Adrenal gland (tissue), 12 donors: ENCODE data around the gene VWDE. TPM values are rescaled to one million over a fixed set of nuclear protein-coding genes. Genes with fewer than 3 reads are reported as not detected.

Source experiments
- DNase-seq, 7 donors: peaks; one replicate each; pipeline ENCODE4 v3.0.0-alpha.2; 2019 to 2020
- H3K27ac ChIP-seq, 5 donors: fragments of 200-600 bp; sonication (generic) in 4 of 5; 1 replicate in 3 of 5; 2 replicates in 2 of 5; pipeline versions ENCODE4 v1.5.1 to v1.8.0; 2016 to 2020; ENCODE audit warnings: mild to moderate bottlenecking in 1 of 5
- H3K27me3 ChIP-seq: fragments of 200-600 bp; 2 replicates; pipeline ENCODE4 v1.8.0; 2021
- H3K36me3 ChIP-seq, 2 donors: fragments of 200-600 bp; replicated peaks in 1 of 2; 1 replicate in 1 of 2; 2 replicates in 1 of 2; pipeline versions ENCODE4 v1.5.1 to v1.8.0; 2018 to 2022
- H3K4me1 ChIP-seq, 2 donors: fragments of 200-600 bp; replicated peaks in 1 of 2; 1 replicate in 1 of 2; 2 replicates in 1 of 2; pipeline versions ENCODE4 v1.5.1 to v1.8.0; 2018 to 2021
- H3K4me3 ChIP-seq, 4 donors: fragments of 200-600 bp; sonication (generic) in 3 of 4; one replicate each; pipeline ENCODE4 v1.5.1; 2016 to 2018
- H3K9me3 ChIP-seq, 3 donors: fragments of 200-600 bp; sonication (generic) in 1 of 3; replicated peaks in 1 of 3; 1 replicate in 2 of 3; 2 replicates in 1 of 3; pipeline versions ENCODE4 v1.5.1 to v1.8.0; 2016 to 2021
- CTCF ChIP-seq, 6 experiments: fragments of 450-650 bp in 4 of 6; fragments of 200-600 bp in 2 of 6; sonication (generic) in 1 of 6; IDR thresholded peaks; 1 replicate in 5 of 6; 2 replicates in 1 of 6; pipeline versions ENCODE4 v1.5.1 to v1.8.0; 2016 to 2021; ENCODE audit warnings: antibody characterized with exemption in 6 of 6, mild to moderate bottlenecking in 2 of 6, moderate library complexity in 1 of 6
- POLR2A ChIP-seq, 2 donors: fragments of 450-650 bp; IDR thresholded peaks; one replicate each; pipeline ENCODE4 v1.6.1; 2017; ENCODE audit warnings: antibody characterized with exemption in 2 of 2, mild to moderate bottlenecking in 2 of 2, moderate library complexity in 1 of 2
- WGBS, 4 donors: extraction: QIAGEN DNeasy Blood & Tissue Kit in 2 of 4; methylation state at CpG; one replicate each; pipeline versions ENCODE4 v1.1.5 to v1.1.7; 2013 to 2017; 5-methylcytosine and 5-hydroxymethylcytosine counted together
- intact Hi-C, 2 donors: fragments of 100-400 bp; cut with DNase I; formaldehyde crosslinking; loops; one replicate each; pipeline versions ENCODE4 v1.14.1 to v1.15.0; 2022 to 2023
- polyA plus RNA-seq, 3 donors: library from polyadenylated mRNA; stranded (reverse); fragments of 200-250 nt in 2 of 3; fragments of 350-450 nt in 1 of 3; fragmentation: Illumina TruSeq in 1 of 3; extraction: RNeasy Lipid Tissue Mini Kit (QIAGEN cat#74804) in 1 of 3; gene quantifications; one replicate each; pipeline ENCODE4 v1.2.3, GENCODE V29; 2013 to 2014
- total RNA-seq, 9 donors: library from RNA; depleted of rRNA in 4 of 9; stranded (reverse); fragments of >200 nt in 4 of 9; fragments of 120-200 nt in 1 of 9; fragmentation: NEBNext Ultra II Directional in 1 of 9; extraction: Animal tissue kit (Norgen Biotek cat#: 25700) in 1 of 9; gene quantifications; one replicate each; pipeline versions ENCODE4 v1.1.0 to v1.2.4, GENCODE V29; 2013 to 2023
- donor health status: healthy with polysubstance abuse.
- donor health status: Bipolar disorder and iron deficiency.
- donor health status: DM: yes; HTN: yes; CAD: no.
- donor health status: DM: no; HTN: no; CAD: no.
- donor health status: DM: no; HTN: no; CAD: no.
- donor health status: DM: yes; HTN: yes; CAD: no.

Gene VWDE
- total and polyA plus RNA-seq, 12 donors = 0.26 to 11.1 (median 0.95) TPM; not detected in 2

- no peak for TF ChIP-seq POLR2A (IDR thresholded peaks at IDR 0.05)
- no peak for TF ChIP-seq CTCF (IDR thresholded peaks at IDR 0.05)
Measured at GRCh38 chr7:12327922-12328321, 75.7 kb downstream of the VWDE start.

GRCh38 chr7:12325646-12326045 is 78.0 kb downstream of the VWDE start:
- no peak overlapping the region for H3K4me3 ChIP-seq
- H3K27me3 ChIP-seq = no peaks in the 10 kb centered on the region
- intact Hi-C loops = loop anchor here in 1 of 2 donors (5.0 kb wide), 1 partner anchor 258 kb away; no protein-coding TSS in a partner anchor
- no peaks in the 10 kb centered on the region for H3K4me1 ChIP-seq
- no peak for DNase-seq
- no peaks in the 10 kb centered on the region for H3K36me3 ChIP-seq
- no peak overlapping the region for H3K27ac ChIP-seq
- no peaks in the 10 kb centered on the region for H3K9me3 ChIP-seq
- TF ChIP-seq CTCF (IDR thresholded peaks at IDR 0.05) (no peak), POLR2A (IDR thresholded peaks at IDR 0.05) (no peak)

More at GRCh38 chr7:12327922-12328321, 75.7 kb downstream of the VWDE start:
- no peaks in the 10 kb centered on the region for H3K27me3 ChIP-seq
- no peaks in the 10 kb centered on the region for H3K4me1 ChIP-seq
- intact Hi-C loops = loop anchor here in 1 of 2 donors (5.0 kb wide), 1 partner anchor 261 kb away; no protein-coding TSS in a partner anchor
- no peak overlapping the region for H3K4me3 ChIP-seq
- H3K27ac ChIP-seq = no peak overlapping the region
- 49 to 51% (median 50%) methylated on average over 3 of the region's 3 CpGs for WGBS, 4 donors
- no peaks in the 10 kb centered on the region for H3K36me3 ChIP-seq
- no peaks in the 10 kb centered on the region for H3K9me3 ChIP-seq
- no peak for DNase-seq

- DNase-seq = no peak
- Histone ChIP-seq H3K9me3 (no peaks in the 10 kb centered on the region), H3K4me1 (no peaks in the 10 kb centered on the region), H3K27ac (no peak overlapping the region), H3K36me3 (no peaks in the 10 kb centered on the region), H3K4me3 (no peak overlapping the region), H3K27me3 (no peaks in the 10 kb centered on the region)
- intact Hi-C loops = loop anchor here in 1 of 2 donors (2.0 kb wide), 1 partner anchor 257 kb away; no protein-coding TSS in a partner anchor
- TF ChIP-seq POLR2A (IDR thresholded peaks at IDR 0.05) = no peak
- no peak for TF ChIP-seq CTCF (IDR thresholded peaks at IDR 0.05)
- WGBS, 4 donors = 67 to 76% (median 74%) methylated on average over 10 of the region's 10 CpGs
Measured at GRCh38 chr7:12323415-12323814, 80.2 kb downstream of the VWDE start.

- intact Hi-C loops = loop anchor here in 1 of 2 donors (2.0 kb wide), 1 partner anchor 256 kb away; no protein-coding TSS in a partner anchor
- no peaks in the 10 kb centered on the region for H3K9me3 ChIP-seq
- H3K27me3 ChIP-seq = no peaks in the 10 kb centered on the region
- no peaks in the 10 kb centered on the region for H3K4me1 ChIP-seq
- WGBS, 4 donors = 50 to 65% (median 57%) methylated on average over 3 of the region's 3 CpGs
- TF ChIP-seq CTCF (IDR thresholded peaks at IDR 0.05) (no peak), POLR2A (IDR thresholded peaks at IDR 0.05) (no peak)
- H3K27ac ChIP-seq = no peak overlapping the region
- DNase-seq = no peak
- no peaks in the 10 kb centered on the region for H3K36me3 ChIP-seq
- no peak overlapping the region for H3K4me3 ChIP-seq
Measured at GRCh38 chr7:12322903-12323300, 80.8 kb downstream of the VWDE start.
